H1 (cell line): ENCODE results near the gene REPS1. TPM values are rescaled to one million over a fixed set of nuclear protein-coding genes. Genes with fewer than 3 reads are reported as not detected.
A peak's percentile ranks its signal among the peaks of the same experiment; 100 is the strongest.

Experiments used
- CTCF ChIA-PET: fragments of 300-600 bp; sonication (Branson Sonifier 250); formaldehyde crosslinking; loops from one replicate; lab custom pipeline; 2021; ENCODE audit not compliant: partially characterized antibody; lab: Charles Lee
- POLR2A ChIA-PET: fragments of 300-600 bp; sonication (Branson Sonifier 250); formaldehyde crosslinking; loops from one replicate; lab custom pipeline; 2021; ENCODE audit warnings: inconsistent platforms; ENCODE audit not compliant: partially characterized antibody; lab: Charles Lee
- DNase-seq, 2 experiments: peaks; one replicate each; pipeline versions ENCODE4 v3.0.0 to v3.0.0-alpha.2; 2010 to 2022; ENCODE audit warnings: low spot score in 2 of 2, low read depth in 1 of 2, mixed read lengths in 1 of 2
- FAIRE-seq: peaks from 2 replicates; lab custom pipeline; 2011; peaks lifted over from hg19 to GRCh38; lab: Jason Lieb, UNC
- H2AFZ ChIP-seq: 2 replicates; pipeline ENCODE4 v1.8.1; 2012; ENCODE audit warnings: low read length, inconsistent platforms
- H2AK5ac ChIP-seq: 2 replicates; pipeline ENCODE4 v1.6.1; 2013; ENCODE audit warnings: low read depth, low read length
- H2BK120ac ChIP-seq: replicated peaks from 2 replicates; pipeline ENCODE3; 2013; ENCODE audit warnings: low read depth, low read length, inconsistent platforms
- H2BK12ac ChIP-seq: 2 replicates; pipeline ENCODE4 v1.6.1; 2013; ENCODE audit warnings: low read depth, low read length
- H2BK15ac ChIP-seq: 2 replicates; pipeline ENCODE4 v1.6.1; 2013; ENCODE audit warnings: low read length
- H2BK20ac ChIP-seq: 2 replicates; pipeline ENCODE4 v1.6.1; 2013; ENCODE audit warnings: low read length
- H2BK5ac ChIP-seq: 2 replicates; pipeline ENCODE4 v1.6.1; 2013; ENCODE audit warnings: low read depth, low read length
- H3K14ac ChIP-seq: 2 replicates; pipeline ENCODE4 v1.6.1; 2013; ENCODE audit warnings: inconsistent platforms; ENCODE audit not compliant: insufficient read length
- H3K18ac ChIP-seq: 2 replicates; pipeline ENCODE4 v1.6.1; 2013; ENCODE audit warnings: low read length; ENCODE audit errors: extremely low read depth
- H3K23ac ChIP-seq: 2 replicates; pipeline ENCODE4 v1.6.1; 2013; ENCODE audit warnings: inconsistent platforms; ENCODE audit not compliant: insufficient read length
- H3K23me2 ChIP-seq: 2 replicates; pipeline ENCODE4 v1.6.1; 2013; ENCODE audit warnings: low read depth, low read length
- H3K27ac ChIP-seq: 2 replicates; pipeline ENCODE4 v1.6.1; 2011; ENCODE audit warnings: low read depth, low read length, inconsistent platforms
- H3K27me3 ChIP-seq, 4 experiments: replicated peaks in 1 of 4; 1 replicate in 1 of 4; 2 replicates in 3 of 4; pipeline versions ENCODE4 v1.6.1 to v1.8.1; 2011 to 2013; ENCODE audit warnings: low read length in 3 of 4, mild to moderate bottlenecking in 3 of 4, inconsistent platforms in 2 of 4, mixed read lengths in 2 of 4, moderate library complexity in 1 of 4; ENCODE audit not compliant: control insufficient read depth in 3 of 4, insufficient read depth in 3 of 4; ENCODE audit errors: extremely low read depth in 1 of 4
- H3K36me3 ChIP-seq, 4 experiments: 2 replicates each; pipeline versions ENCODE4 v1.6.1 to v1.8.1; 2011 to 2013; ENCODE audit warnings: mild to moderate bottlenecking in 4 of 4, low read length in 3 of 4, moderate library complexity in 2 of 4, control low read depth in 1 of 4, inconsistent platforms in 1 of 4; ENCODE audit not compliant: insufficient read depth in 4 of 4, control insufficient read depth in 2 of 4
- H3K4ac ChIP-seq: replicated peaks from 2 replicates; pipeline ENCODE3; 2013; ENCODE audit warnings: low read length, low read depth, mixed read lengths, inconsistent platforms; ENCODE audit not compliant: insufficient read length
- H3K4me1 ChIP-seq, 4 experiments: replicated peaks in 1 of 4; 1 replicate in 1 of 4; 2 replicates in 3 of 4; pipeline versions ENCODE4 v1.6.1 to v1.8.1; 2011 to 2013; ENCODE audit warnings: low read length in 3 of 4, inconsistent platforms in 2 of 4, mixed read lengths in 1 of 4; ENCODE audit not compliant: insufficient read depth in 4 of 4, control insufficient read depth in 3 of 4
- H3K4me2 ChIP-seq, 2 experiments: 2 replicates each; pipeline versions ENCODE4 v1.6.1 to v1.8.1; 2011 to 2013; ENCODE audit warnings: low read depth in 2 of 2, low read length in 2 of 2, control low read depth in 1 of 2, inconsistent platforms in 1 of 2, mild to moderate bottlenecking in 1 of 2; ENCODE audit not compliant: insufficient read depth in 1 of 2
- H3K4me3 ChIP-seq, 4 experiments: fragments of 200-600, 300-600 bp in 1 of 4; sonication (generic), shearing (Covaris generic), sonication (Bioruptor Twin) in 1 of 4; 2 replicates each; pipeline versions ENCODE4 v1.5.1 to v1.8.1; 2011 to 2016; ENCODE audit warnings: low read length in 4 of 4, low read depth in 3 of 4, control low read depth in 2 of 4, inconsistent platforms in 2 of 4, mild to moderate bottlenecking in 2 of 4, mixed read lengths in 1 of 4, moderate library complexity in 1 of 4; ENCODE audit not compliant: insufficient read depth in 2 of 4; ENCODE audit errors: extremely low read depth in 1 of 4
- H3K56ac ChIP-seq: replicated peaks from 2 replicates; pipeline ENCODE3; 2013; ENCODE audit warnings: low read depth, mild to moderate bottlenecking, mixed read lengths, low read length, inconsistent platforms; ENCODE audit not compliant: insufficient read length
- H3K79me1 ChIP-seq: 2 replicates; pipeline ENCODE4 v1.6.1; 2013; ENCODE audit warnings: low read depth, low read length, control low read depth
- H3K79me2 ChIP-seq, 2 experiments: 2 replicates each; pipeline versions ENCODE4 v1.6.1 to v1.8.1; 2012 to 2013; ENCODE audit warnings: low read length in 2 of 2, mild to moderate bottlenecking in 2 of 2, inconsistent platforms in 1 of 2; ENCODE audit not compliant: insufficient read depth in 2 of 2, control insufficient read depth in 1 of 2
- H3K9ac ChIP-seq, 4 experiments: replicated peaks in 1 of 4; 1 replicate in 1 of 4; 2 replicates in 3 of 4; pipeline versions ENCODE4 v1.6.1 to v1.8.1; 2011 to 2013; ENCODE audit warnings: low read depth in 3 of 4, low read length in 3 of 4, control low read depth in 2 of 4, mild to moderate bottlenecking in 2 of 4, moderate library complexity in 2 of 4, inconsistent platforms in 1 of 4; ENCODE audit errors: extremely low read depth in 1 of 4
- H3K9me3 ChIP-seq, 2 experiments: 2 replicates each; pipeline versions ENCODE4 v1.6.1 to v1.8.1; 2012 to 2013; ENCODE audit warnings: mild to moderate bottlenecking in 2 of 2, moderate library complexity in 2 of 2, control low read depth in 1 of 2, inconsistent platforms in 1 of 2, low read depth in 1 of 2, low read length in 1 of 2, mixed read lengths in 1 of 2; ENCODE audit not compliant: insufficient read depth in 2 of 2
- H4K20me1 ChIP-seq, 2 experiments: replicated peaks in 1 of 2; 2 replicates each; pipeline versions ENCODE3 to v1.8.1; 2011 to 2013; ENCODE audit warnings: inconsistent platforms in 2 of 2, low read length in 2 of 2, mild to moderate bottlenecking in 1 of 2; ENCODE audit not compliant: insufficient read depth in 2 of 2, control insufficient read depth in 1 of 2
- H4K5ac ChIP-seq: 2 replicates; pipeline ENCODE4 v1.6.1; 2013; ENCODE audit warnings: low read length, low read depth, mixed read lengths, inconsistent platforms; ENCODE audit not compliant: insufficient read length
- H4K8ac ChIP-seq: 2 replicates; pipeline ENCODE4 v1.8.0; 2013; ENCODE audit warnings: mild to moderate bottlenecking, moderate library complexity, low read length, inconsistent platforms; ENCODE audit not compliant: insufficient read depth; ENCODE audit errors: extremely low read depth
- H4K91ac ChIP-seq: replicated peaks from 2 replicates; pipeline ENCODE3; 2013; ENCODE audit warnings: low read length, mixed read lengths, inconsistent platforms; ENCODE audit not compliant: insufficient read length
- BACH1 ChIP-seq: IDR thresholded peaks from 2 replicates; pipeline ENCODE4 v1.6.1; 2012; ENCODE audit warnings: low read length, improper control_type of control experiment
- CHD2 ChIP-seq: IDR thresholded peaks from 2 replicates; pipeline ENCODE4 v1.6.1; 2012; ENCODE audit warnings: low read length, improper control_type of control experiment
- HDAC6 ChIP-seq: IDR thresholded peaks from one replicate; pipeline ENCODE4 v1.7.1; 2012; ENCODE audit warnings: low read depth, mild to moderate bottlenecking, inconsistent platforms, low read length, moderate library complexity
- MAFK ChIP-seq: IDR thresholded peaks from 2 replicates; pipeline ENCODE4 v1.6.1; 2012; ENCODE audit warnings: low read depth, mild to moderate bottlenecking, improper control_type of control experiment, low read length
- POLR2A ChIP-seq, 2 experiments: IDR thresholded peaks; 1 replicate in 1 of 2; 2 replicates in 1 of 2; pipeline ENCODE4 v1.6.1; 2011; ENCODE audit warnings: low read depth in 2 of 2, low read length in 2 of 2, mild to moderate bottlenecking in 2 of 2; ENCODE audit errors: control extremely low read depth in 1 of 2
- SAP30 ChIP-seq: fragments of 300-600 bp; sonication (generic); IDR thresholded peaks from 2 replicates; pipeline ENCODE4 v1.7.1; 2012; ENCODE audit warnings: low read length, moderate library complexity, mild to moderate bottlenecking, inconsistent platforms; ENCODE audit not compliant: insufficient read depth, insufficient replicate concordance
- SP2 ChIP-seq: IDR thresholded peaks from 2 replicates; pipeline ENCODE4 v1.6.1; 2012; ENCODE audit warnings: mild to moderate bottlenecking, low read length, inconsistent platforms
- TCF12 ChIP-seq: IDR thresholded peaks from 2 replicates; pipeline ENCODE4 v1.6.1; 2011; ENCODE audit warnings: low read depth, mild to moderate bottlenecking, low read length
- WGBS, 2 experiments: shearing (Covaris generic) in 1 of 2; methylation state at CpG; one replicate each; pipeline versions ENCODE4 v1.1.6 to v1.1.7; 2013 to 2015; ENCODE audit warnings: low lambda C conversion rate in 2 of 2, mixed read lengths in 2 of 2, inconsistent platforms in 1 of 2, low coverage in 1 of 2, missing lambda C conversion rate in 1 of 2; ENCODE audit not compliant: insufficient replicate concordance in 2 of 2, insufficient coverage in 1 of 2, insufficient read length in 1 of 2; ENCODE audit errors: extremely low coverage in 1 of 2, missing lambda C conversion rate in 1 of 2; 5-methylcytosine and 5-hydroxymethylcytosine counted together
- polyA plus RNA-seq, 7 experiments: library from polyadenylated mRNA; depleted of rRNA in 3 of 7; stranded (reverse) in 5 of 7; unstranded in 2 of 7; fragments of >200 nt in 5 of 7; fragments of 200-250 nt in 2 of 7; gene quantifications; 1 replicate in 5 of 7; 2 replicates in 1 of 7; 4 replicates in 1 of 7; pipeline versions ENCODE4 v1.2.1 to v1.2.3, GENCODE V29; 2011 to 2013; ENCODE audit warnings: missing spikeins in 2 of 7, mixed read lengths in 2 of 7
- total RNA-seq: library from RNA; stranded (reverse); fragmentation: NEBNext Ultra II Directional; extraction: Animal tissue kit (Norgen Biotek cat#: 25700); gene quantifications from 2 replicates; pipeline ENCODE4 v1.2.1, GENCODE V29; 2021

Gene REPS1
- total and polyA plus RNA-seq, 2 of the 8 experiments (the other 6 are each of a cell fraction or from before 2014, with no cell fraction given), result 52.1 to 68.9 TPM

DNA sequence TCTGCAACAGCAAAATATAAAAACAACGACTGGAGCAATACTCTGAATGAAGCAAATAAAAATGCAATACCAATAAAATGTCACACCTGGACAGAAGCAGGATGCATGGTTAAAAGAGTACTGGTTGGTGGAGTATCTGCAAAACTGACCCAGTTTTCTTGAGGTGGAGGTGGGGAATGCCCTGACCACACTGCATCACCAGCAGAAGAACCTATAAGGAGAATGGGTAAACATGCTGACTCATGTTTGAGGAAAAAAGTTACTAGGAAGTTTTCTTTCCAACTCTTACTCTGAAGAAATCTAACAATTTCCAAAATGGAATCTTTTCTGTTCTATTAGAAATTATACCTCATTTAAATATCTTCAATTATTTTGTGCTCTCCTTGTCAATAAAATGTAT, 43.6 kb downstream of the REPS1 start:
- TF ChIP-seq TCF12 (no peak), SP2 (no peak), BACH1 (peak; percentile 86), POLR2A (IDR thresholded peaks at IDR 0.05; ENCODE audit: control extremely low read depth in 1 of 2, low read depth in 2 of 2, low read length in 2 of 2) (no peak), CHD2 (no peak), HDAC6 (no peak), SAP30 (no peak), MAFK (peak; percentile 64; the same call in 1 of the 2 replicates)
- H3K27ac ChIP-seq, result no peak overlapping the region

More for the DNA sequence above, 43.6 kb downstream of the REPS1 start:
- H2AFZ ChIP-seq, result no peak overlapping the region
- H4K8ac ChIP-seq, result no peak overlapping the region
- no peak overlapping the region for H3K23ac ChIP-seq
- no peak overlapping the region for H2BK5ac ChIP-seq
- no peak overlapping the region for H3K4me3 ChIP-seq
- peaks cover 0 to 30% of the 10 kb centered on the region in 2 experiments; a peak in 2 of 4 replicates for H3K79me2 ChIP-seq
- no peak overlapping the region for H3K56ac ChIP-seq
- H4K91ac ChIP-seq, result no peak overlapping the region
- FAIRE-seq (no peak), DNase-seq (no peak)
- no peaks in the 10 kb centered on the region for H3K79me1 ChIP-seq
- H2AK5ac ChIP-seq, result no peak overlapping the region
- no peaks in the 10 kb centered on the region for H3K23me2 ChIP-seq
- no peak overlapping the region for H2BK20ac ChIP-seq
- no peak overlapping the region for H3K14ac ChIP-seq
- H3K9me3 ChIP-seq, result no peaks in the 10 kb centered on the region
- H3K4me2 ChIP-seq, result no peak overlapping the region
- H2BK15ac ChIP-seq, result no peak overlapping the region
- H4K20me1 ChIP-seq, result peaks cover 0 to 2% of the 10 kb centered on the region in 2 experiments
- POLR2A ChIA-PET, result no interaction called here
- no peak overlapping the region for H4K5ac ChIP-seq
- CTCF ChIA-PET, result no interaction called here
- H3K18ac ChIP-seq, result no peak overlapping the region
- WGBS, 2 experiments, result 90% methylated on average over 1 of the region's 1 CpG; no CpG with 5 or more reads in 1 of the 2 experiments
- no peak overlapping the region for H2BK120ac ChIP-seq
- H3K9ac ChIP-seq, result no peak overlapping the region
- H3K27me3 ChIP-seq, result no peaks in the 10 kb centered on the region
- H3K4ac ChIP-seq, result no peak overlapping the region
- no peak overlapping the region for H2BK12ac ChIP-seq
- peaks cover 0 to 7% (median 2%) of the 10 kb centered on the region in 4 experiments; a peak in 2 of 7 replicates for H3K4me1 ChIP-seq
- H3K36me3 ChIP-seq, result peaks cover 7 to 50% (median 13%) of the 10 kb centered on the region in 4 experiments
